ENCODE results near the gene RAB3GAP1. TPM values are rescaled to one million over a fixed set of nuclear protein-coding genes. Genes with fewer than 3 reads are reported as not detected.
"Not testable (repeated sequence)": the region's sequence is repeated elsewhere in the genome, so short reads cannot be mapped to it uniquely, and the experiment has no call there.

RAB3GAP1 gene
- total RNA-seq, 1 experiment from 2014 or later, result 63.4 TPM

DNA sequence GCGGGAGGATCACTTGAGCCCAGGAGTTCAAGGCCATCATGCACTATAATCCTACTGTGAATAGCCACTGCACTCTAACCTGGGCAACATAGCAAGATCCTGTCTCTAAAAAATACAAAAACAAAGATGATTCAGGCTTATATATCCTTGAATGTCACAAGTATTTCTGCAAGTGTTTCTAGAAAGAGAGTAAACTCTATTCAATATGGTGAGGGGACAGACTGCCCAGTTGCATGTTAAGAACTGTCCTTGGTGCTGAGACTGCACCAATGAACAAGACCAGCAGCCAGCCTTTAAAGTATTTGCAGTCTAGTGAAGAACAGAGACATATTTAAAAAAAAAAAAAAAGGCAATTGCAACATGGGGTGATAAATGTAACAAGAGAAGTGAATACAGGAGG lies 21.3 kb upstream of the RAB3GAP1 start:
- Mint-ChIP-seq H3K9me3 (ENCODE audit: unreplicated experiment) (no peaks in the 10 kb centered on the region), H3K27me3 (ENCODE audit: insufficient read depth, unreplicated experiment) (peaks cover 22% of the 10 kb centered on the region), H3K27ac (ENCODE audit: low read depth, unreplicated experiment) (no peak overlapping the region), H3K4me1 (ENCODE audit: insufficient read depth, unreplicated experiment) (no peaks in the 10 kb centered on the region), H3K36me3 (ENCODE audit: insufficient read depth, unreplicated experiment) (no peaks in the 10 kb centered on the region), H3K4me3 (ENCODE audit: unreplicated experiment) (no peak overlapping the region)
- ChIA-PET CTCF (no interaction called here), POLR2A (interaction anchor here (0.6 to 0.8 kb wide), 2 partner anchors 47 to 1272 kb away, joined by 3 read pairs; no protein-coding TSS in a partner anchor)
- intact Hi-C loops (cut with micrococcal nuclease), result no loop called here
- BruUV-seq (replicated peaks), result no TSS peak
- TF ChIP-seq, protein P1, sequence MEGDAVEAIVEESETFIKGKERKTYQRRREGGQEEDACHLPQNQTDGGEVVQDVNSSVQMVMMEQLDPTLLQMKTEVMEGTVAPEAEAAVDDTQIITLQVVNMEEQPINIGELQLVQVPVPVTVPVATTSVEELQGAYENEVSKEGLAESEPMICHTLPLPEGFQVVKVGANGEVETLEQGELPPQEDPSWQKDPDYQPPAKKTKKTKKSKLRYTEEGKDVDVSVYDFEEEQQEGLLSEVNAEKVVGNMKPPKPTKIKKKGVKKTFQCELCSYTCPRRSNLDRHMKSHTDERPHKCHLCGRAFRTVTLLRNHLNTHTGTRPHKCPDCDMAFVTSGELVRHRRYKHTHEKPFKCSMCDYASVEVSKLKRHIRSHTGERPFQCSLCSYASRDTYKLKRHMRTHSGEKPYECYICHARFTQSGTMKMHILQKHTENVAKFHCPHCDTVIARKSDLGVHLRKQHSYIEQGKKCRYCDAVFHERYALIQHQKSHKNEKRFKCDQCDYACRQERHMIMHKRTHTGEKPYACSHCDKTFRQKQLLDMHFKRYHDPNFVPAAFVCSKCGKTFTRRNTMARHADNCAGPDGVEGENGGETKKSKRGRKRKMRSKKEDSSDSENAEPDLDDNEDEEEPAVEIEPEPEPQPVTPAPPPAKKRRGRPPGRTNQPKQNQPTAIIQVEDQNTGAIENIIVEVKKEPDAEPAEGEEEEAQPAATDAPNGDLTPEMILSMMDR (IDR thresholded peaks at IDR 0.05; ENCODE audit: unreplicated experiment), result no peak
- DNase-seq (ENCODE audit: unreplicated experiment), result peak; percentile 53

GRCh38 chr2:135033216-135033615 lies 18.9 kb upstream of the RAB3GAP1 start:
- intact Hi-C loops (cut with micrococcal nuclease); CTCF ChIA-PET; BruUV-seq (replicated peaks): not testable (repeated sequence)

GRCh38 chr2:135037831-135038230 lies 14.3 kb upstream of the RAB3GAP1 start:
- ChIA-PET CTCF (interaction anchor here (0.6 to 1.3 kb wide), 3 partner anchors 17 to 129 kb away, joined by 3 read pairs; no protein-coding TSS in a partner anchor), POLR2A (interaction anchor here (1.3 kb wide), 1 partner anchor 14 kb away, joined by 5 read pairs; the partner anchor contains the start of gene RAB3GAP1)
- Mint-ChIP-seq H3K4me3 (ENCODE audit: unreplicated experiment) (no peak overlapping the region), H3K9me3 (ENCODE audit: unreplicated experiment) (no peaks in the 10 kb centered on the region), H3K27me3 (ENCODE audit: insufficient read depth, unreplicated experiment) (peaks cover 34% of the 10 kb centered on the region), H3K4me1 (ENCODE audit: insufficient read depth, unreplicated experiment) (peaks cover 5% of the 10 kb centered on the region), H3K27ac (ENCODE audit: low read depth, unreplicated experiment) (no peak overlapping the region), H3K36me3 (ENCODE audit: insufficient read depth, unreplicated experiment) (no peaks in the 10 kb centered on the region)
- DNase-seq (ENCODE audit: unreplicated experiment), result no peak
- TF ChIP-seq, protein P1 (IDR thresholded peaks at IDR 0.05; ENCODE audit: unreplicated experiment), result no peak
- intact Hi-C loops (cut with micrococcal nuclease), result no loop called here
- BruUV-seq (replicated peaks), result no TSS peak

More at GRCh38 chr2:135033216-135033615, 18.9 kb upstream of the RAB3GAP1 start:
- H3K36me3 Mint-ChIP-seq (ENCODE audit: insufficient read depth, unreplicated experiment); H3K4me3 Mint-ChIP-seq (ENCODE audit: unreplicated experiment); H3K9me3 Mint-ChIP-seq (ENCODE audit: unreplicated experiment); H3K27ac Mint-ChIP-seq (ENCODE audit: low read depth, unreplicated experiment); DNase-seq (ENCODE audit: unreplicated experiment); H3K4me1 Mint-ChIP-seq (ENCODE audit: insufficient read depth, unreplicated experiment); POLR2A ChIA-PET: not testable (repeated sequence)
- peaks cover 27% of the 10 kb centered on the region for H3K27me3 Mint-ChIP-seq (ENCODE audit: insufficient read depth, unreplicated experiment)

DNA sequence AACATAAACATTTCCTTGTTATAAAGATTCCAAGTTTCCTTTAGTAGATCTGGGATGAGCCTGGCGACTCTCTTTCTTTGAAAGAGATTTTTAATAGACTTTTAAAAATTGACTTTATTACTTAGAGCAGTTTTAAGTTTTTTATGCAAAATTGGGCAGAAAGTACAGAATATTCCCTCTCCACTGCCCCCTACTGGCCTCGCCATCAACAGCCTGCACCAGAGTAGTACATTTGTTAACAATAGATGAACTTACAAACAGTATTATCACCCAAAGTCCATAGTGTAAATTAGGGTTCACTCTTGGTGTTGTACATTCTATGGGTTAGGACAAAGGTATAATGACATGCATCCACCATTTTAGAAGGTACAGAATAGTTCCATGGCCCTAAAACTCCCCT lies 8.7 kb upstream of the RAB3GAP1 start:
- Mint-ChIP-seq H3K9me3 (ENCODE audit: unreplicated experiment) (no peaks in the 10 kb centered on the region), H3K27ac (ENCODE audit: low read depth, unreplicated experiment) (no peak overlapping the region), H3K27me3 (ENCODE audit: insufficient read depth, unreplicated experiment) (peaks cover 27% of the 10 kb centered on the region), H3K4me3 (ENCODE audit: unreplicated experiment) (no peak overlapping the region), H3K36me3 (ENCODE audit: insufficient read depth, unreplicated experiment) (no peaks in the 10 kb centered on the region), H3K4me1 (ENCODE audit: insufficient read depth, unreplicated experiment) (no peaks in the 10 kb centered on the region)
- POLR2A ChIA-PET, result no interaction called here
- DNase-seq (ENCODE audit: unreplicated experiment), result no peak
- no TSS peak for BruUV-seq (replicated peaks)
- TF ChIP-seq, protein P1 (IDR thresholded peaks at IDR 0.05; ENCODE audit: unreplicated experiment), result peak; percentile 35
- intact Hi-C loops (cut with micrococcal nuclease), result no loop called here
- CTCF ChIA-PET, result no interaction called here

- BruUV-seq (replicated peaks), result no TSS peak
- H3K9me3 Mint-ChIP-seq (ENCODE audit: unreplicated experiment), result no peaks in the 10 kb centered on the region
Observed at GRCh38 chr2:135047300-135047699, 4.8 kb upstream of the RAB3GAP1 start, which contains the start of gene MAP3K19. TSS of gene MAP3K19 (minus strand) at chr2:135047447. CDS start at chr2:135024647, 22,800 bp downstream.

More at GRCh38 chr2:135047300-135047699, 4.8 kb upstream of the RAB3GAP1 start, which contains the start of gene MAP3K19:
- H3K4me3 Mint-ChIP-seq (ENCODE audit: unreplicated experiment), result no peak within 1 kb of the TSS
- intact Hi-C loops (cut with micrococcal nuclease), result no loop called here
- no peak for DNase-seq (ENCODE audit: unreplicated experiment)
- H3K27me3 Mint-ChIP-seq (ENCODE audit: insufficient read depth, unreplicated experiment), result peaks cover 9% of the 10 kb centered on the region
- ChIA-PET CTCF (interaction anchor here (1.6 kb wide), 1 partner anchor 43 kb away, joined by 9 read pairs; no protein-coding TSS in a partner anchor), POLR2A (no interaction called here)
- H3K36me3 Mint-ChIP-seq (ENCODE audit: insufficient read depth, unreplicated experiment), result no peaks in the 10 kb centered on the region
- no peaks in the 10 kb centered on the region for H3K4me1 Mint-ChIP-seq (ENCODE audit: insufficient read depth, unreplicated experiment)
- TF ChIP-seq, protein P1 (IDR thresholded peaks at IDR 0.05; ENCODE audit: unreplicated experiment), result no peak
- H3K27ac Mint-ChIP-seq (ENCODE audit: low read depth, unreplicated experiment), result no peak within 1 kb of the TSS
